ENCODE data around the gene SYNE2. TPM values are rescaled to one million over a fixed set of nuclear protein-coding genes. Genes with fewer than 3 reads are reported as not detected.

SYNE2 gene
- total RNA-seq, 2 experiments from 2014 or later = 150 to 212 TPM

DNA sequence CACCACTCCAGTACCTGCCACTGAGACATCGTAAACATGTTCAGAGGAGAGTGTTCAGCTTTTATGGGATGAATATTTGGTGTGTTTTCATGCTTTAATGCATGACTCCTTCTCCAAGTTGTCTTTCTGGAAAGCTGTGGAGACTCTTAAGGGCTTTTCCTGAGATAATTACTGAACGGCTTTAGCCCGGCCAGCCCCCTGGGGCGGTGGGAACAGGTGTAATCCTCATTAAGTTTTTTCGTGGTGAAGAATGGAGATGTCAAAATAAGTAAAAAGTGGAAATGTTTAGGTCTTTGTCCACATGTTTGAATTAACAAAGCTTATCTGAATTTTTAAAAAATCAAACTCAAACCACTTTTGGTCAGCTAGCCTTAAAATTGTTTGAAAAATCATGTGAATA lies 1.5 kb downstream of the SYNE2 start:
- peak overlapping the region; percentile 92 for H3K4me3 ChIP-seq (ENCODE audit: low read depth, low read length, poor library complexity, severe bottlenecking)
- no peaks in the 10 kb centered on the region for H3K36me3 ChIP-seq (ENCODE audit: insufficient read depth, low read length)
- no peak for TF ChIP-seq EZH2phosphoT487 (IDR thresholded peaks at IDR 0.05; ENCODE audit: borderline replicate concordance, low read depth, low read length)
- TF ChIP-seq, protein P1, sequence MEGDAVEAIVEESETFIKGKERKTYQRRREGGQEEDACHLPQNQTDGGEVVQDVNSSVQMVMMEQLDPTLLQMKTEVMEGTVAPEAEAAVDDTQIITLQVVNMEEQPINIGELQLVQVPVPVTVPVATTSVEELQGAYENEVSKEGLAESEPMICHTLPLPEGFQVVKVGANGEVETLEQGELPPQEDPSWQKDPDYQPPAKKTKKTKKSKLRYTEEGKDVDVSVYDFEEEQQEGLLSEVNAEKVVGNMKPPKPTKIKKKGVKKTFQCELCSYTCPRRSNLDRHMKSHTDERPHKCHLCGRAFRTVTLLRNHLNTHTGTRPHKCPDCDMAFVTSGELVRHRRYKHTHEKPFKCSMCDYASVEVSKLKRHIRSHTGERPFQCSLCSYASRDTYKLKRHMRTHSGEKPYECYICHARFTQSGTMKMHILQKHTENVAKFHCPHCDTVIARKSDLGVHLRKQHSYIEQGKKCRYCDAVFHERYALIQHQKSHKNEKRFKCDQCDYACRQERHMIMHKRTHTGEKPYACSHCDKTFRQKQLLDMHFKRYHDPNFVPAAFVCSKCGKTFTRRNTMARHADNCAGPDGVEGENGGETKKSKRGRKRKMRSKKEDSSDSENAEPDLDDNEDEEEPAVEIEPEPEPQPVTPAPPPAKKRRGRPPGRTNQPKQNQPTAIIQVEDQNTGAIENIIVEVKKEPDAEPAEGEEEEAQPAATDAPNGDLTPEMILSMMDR (conservative IDR thresholded peaks at IDR 0.05; ENCODE audit: low read length) = no peak
- H3K9me2 ChIP-seq (ENCODE audit: insufficient read depth, low read length) = no peaks in the 10 kb centered on the region
- ChIA-PET POLR2A (interaction anchor here (0.6 to 2.7 kb wide), 7 partner anchors 9 to 148 kb away, joined by 3 to 22 read pairs (median 4); no protein-coding TSS in a partner anchor), CTCF (ENCODE audit: unreplicated experiment) (no interaction called here)
- H3K27ac ChIP-seq (ENCODE audit: low read depth, low read length, poor library complexity, severe bottlenecking) = peak overlapping the region; percentile 83
- peaks cover 58% of the 10 kb centered on the region for H3K79me2 ChIP-seq (ENCODE audit: insufficient read depth, low read depth, low read length)
- H4K20me1 ChIP-seq (ENCODE audit: insufficient read depth, low read length) = peaks cover 5% of the 10 kb centered on the region; the same call in 1 of the 2 replicates
- H3K4me1 ChIP-seq (ENCODE audit: insufficient read depth, low read length, poor library complexity, severe bottlenecking) = peaks cover 39% of the 10 kb centered on the region
- BruUV-seq (replicated peaks) = no TSS peak
- no peak for DNase-seq (ENCODE audit: low spot score)
- peak overlapping the region; percentile 99 for H3K4me2 ChIP-seq (ENCODE audit: low read length)
- H2AFZ ChIP-seq (ENCODE audit: low read length) = peak overlapping the region; percentile 84; the same call in 1 of the 2 replicates
- no peaks in the 10 kb centered on the region for H3K9me3 ChIP-seq (ENCODE audit: low read length)
- intact Hi-C loops (cut with micrococcal nuclease; ENCODE audit: unreplicated experiment) = loop anchor here (5.0 kb wide), 4 partner anchors 88 to 648 kb away; partner anchors contain the start of genes SGPP1, ZBTB1 and ZBTB25

DNA sequence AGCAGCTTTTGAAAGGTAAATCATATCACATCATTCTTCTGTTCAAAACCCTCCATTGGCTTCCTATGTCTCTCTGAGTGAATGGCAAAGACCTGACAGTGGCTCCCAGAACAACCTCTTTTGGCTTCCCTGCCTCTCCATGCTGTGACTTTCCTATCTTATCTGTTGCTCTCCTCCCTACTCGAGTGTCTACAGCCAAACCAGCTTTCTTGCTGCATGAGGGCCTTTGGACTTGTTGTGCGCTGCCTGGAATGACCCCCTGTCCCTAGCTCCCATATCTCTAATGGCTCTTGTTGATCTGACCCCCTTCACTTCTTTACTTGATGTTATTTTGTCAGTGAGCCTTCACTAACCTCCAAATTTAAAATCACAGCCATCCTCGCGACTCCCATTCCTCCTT lies 2.5 kb downstream of the SYNE2 start:
- H3K27ac ChIP-seq (ENCODE audit: low read depth, low read length, poor library complexity, severe bottlenecking) = peak overlapping the region; percentile 83
- no peak for DNase-seq (ENCODE audit: low spot score)
- peak overlapping the region; percentile 99 for H3K4me2 ChIP-seq (ENCODE audit: low read length)
- TF ChIP-seq EZH2phosphoT487 (IDR thresholded peaks at IDR 0.05; ENCODE audit: borderline replicate concordance, low read depth, low read length) = no peak
- TF ChIP-seq, protein P1 (conservative IDR thresholded peaks at IDR 0.05; ENCODE audit: low read length) = 0 out of 2 replicates have a peak, but pooled peaks have one; percentile 9
- peak overlapping the region; percentile 92 for H3K4me3 ChIP-seq (ENCODE audit: low read depth, low read length, poor library complexity, severe bottlenecking)
- H3K36me3 ChIP-seq (ENCODE audit: insufficient read depth, low read length) = no peaks in the 10 kb centered on the region
- no TSS peak for BruUV-seq (replicated peaks)
- H3K9me2 ChIP-seq (ENCODE audit: insufficient read depth, low read length) = no peaks in the 10 kb centered on the region
- CTCF ChIA-PET (ENCODE audit: unreplicated experiment) = interaction anchor here (1.3 kb wide), 1 partner anchor 213 kb away, joined by 3 read pairs; no protein-coding TSS in a partner anchor
- H3K79me2 ChIP-seq (ENCODE audit: insufficient read depth, low read depth, low read length) = peaks cover 65% of the 10 kb centered on the region
- no peaks in the 10 kb centered on the region for H3K9me3 ChIP-seq (ENCODE audit: low read length)
- intact Hi-C loops (cut with micrococcal nuclease; ENCODE audit: unreplicated experiment) = loop anchor here (1.0 kb wide), 1 partner anchor 9 kb away; no protein-coding TSS in a partner anchor
- POLR2A ChIA-PET = interaction anchor here (0.8 to 2.7 kb wide), 6 partner anchors 9 to 130 kb away, joined by 3 to 22 read pairs (median 4); no protein-coding TSS in a partner anchor
- H2AFZ ChIP-seq (ENCODE audit: low read length) = no peak overlapping the region
- peaks cover 5% of the 10 kb centered on the region; the same call in 1 of the 2 replicates for H4K20me1 ChIP-seq (ENCODE audit: insufficient read depth, low read length)
- peaks cover 47% of the 10 kb centered on the region for H3K4me1 ChIP-seq (ENCODE audit: insufficient read depth, low read length, poor library complexity, severe bottlenecking)

DNA sequence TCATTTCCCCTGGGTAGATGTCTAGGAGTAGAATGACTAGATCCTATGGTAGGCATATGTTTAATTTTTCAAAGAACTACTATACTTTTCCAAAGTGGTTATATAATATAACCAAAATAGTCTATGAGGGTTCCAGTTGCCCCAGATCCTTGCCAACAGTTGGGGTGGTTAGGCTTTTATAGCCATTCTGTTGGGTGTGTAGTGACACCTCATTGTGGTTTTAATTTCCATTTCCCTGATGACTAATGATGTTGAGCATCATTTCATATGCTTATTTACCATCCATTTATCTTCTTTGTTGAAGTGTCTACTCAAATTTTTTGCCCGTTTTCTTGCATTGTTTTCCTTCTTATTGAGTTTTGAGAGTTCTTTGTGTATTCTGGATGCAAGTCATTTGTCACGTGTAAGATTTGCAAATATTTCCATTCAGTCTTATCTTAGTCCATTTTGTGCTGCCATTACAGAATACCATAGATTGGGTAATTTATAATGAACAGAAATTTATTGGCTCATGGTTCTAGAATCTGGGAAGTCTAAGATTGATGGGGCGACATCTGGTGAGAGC lies 4.7 kb downstream of the SYNE2 start:
- DNase-seq (ENCODE audit: low spot score) = no peak
- ChIA-PET POLR2A (interaction anchor here (0.8 to 1.9 kb wide), 2 partner anchors 8 to 41 kb away, joined by 3 to 8 read pairs; no protein-coding TSS in a partner anchor), CTCF (ENCODE audit: unreplicated experiment) (no interaction called here)
- Histone ChIP-seq H2AFZ (ENCODE audit: low read length) (no peak overlapping the region), H3K27ac (ENCODE audit: low read depth, low read length, poor library complexity, severe bottlenecking) (no peak overlapping the region), H3K36me3 (ENCODE audit: insufficient read depth, low read length) (no peaks in the 10 kb centered on the region), H3K79me2 (ENCODE audit: insufficient read depth, low read depth, low read length) (peaks cover 88% of the 10 kb centered on the region), H3K4me2 (ENCODE audit: low read length) (peak overlapping the region; percentile 99), H3K9me3 (ENCODE audit: low read length) (no peaks in the 10 kb centered on the region), H4K20me1 (ENCODE audit: insufficient read depth, low read length) (peaks cover 5% of the 10 kb centered on the region; the same call in 1 of the 2 replicates), H3K9me2 (ENCODE audit: insufficient read depth, low read length) (no peaks in the 10 kb centered on the region), H3K4me3 (ENCODE audit: low read depth, low read length, poor library complexity, severe bottlenecking) (no peak overlapping the region), H3K4me1 (ENCODE audit: insufficient read depth, low read length, poor library complexity, severe bottlenecking) (peaks cover 64% of the 10 kb centered on the region)
- TF ChIP-seq, protein P1 (conservative IDR thresholded peaks at IDR 0.05; ENCODE audit: low read length) = no peak
- TF ChIP-seq EZH2phosphoT487 (IDR thresholded peaks at IDR 0.05; ENCODE audit: borderline replicate concordance, low read depth, low read length) = no peak
- intact Hi-C loops (cut with micrococcal nuclease; ENCODE audit: unreplicated experiment) = no loop called here
- BruUV-seq (replicated peaks) = no TSS peak
